Colonic mucosa (tissue), 4 donors: ENCODE measurements around the gene ULBP1. TPM values are rescaled to one million over a fixed set of nuclear protein-coding genes. Genes with fewer than 3 reads are reported as not detected.
A peak's percentile ranks its signal among the peaks of the same experiment; 100 is the strongest.
"Not testable (repeated sequence)": the region's sequence is repeated elsewhere in the genome, so short reads cannot be mapped to it uniquely, and the experiment has no call there.

Experiments
- DNase-seq: peaks from one replicate; pipeline ENCODE4 v3.0.0-alpha.2; 2020
- H3K27ac ChIP-seq: fragments of 200-600 bp; one replicate; pipeline ENCODE4 v1.8.0; 2021
- H3K27me3 ChIP-seq: fragments of 200-600 bp; one replicate; pipeline ENCODE4 v1.8.0; 2021
- H3K36me3 ChIP-seq: fragments of 200-600 bp; one replicate; pipeline ENCODE4 v1.8.0; 2021
- H3K4me1 ChIP-seq: fragments of 200-600 bp; one replicate; pipeline ENCODE4 v1.8.0; 2021; ENCODE audit warnings: mild to moderate bottlenecking
- H3K4me3 ChIP-seq: fragments of 200-600 bp; one replicate; pipeline ENCODE4 v1.8.0; 2021
- H3K9ac ChIP-seq, 2 donors: one replicate each; pipeline ENCODE4 v1.7.0; 2013; ENCODE audit warnings: control low read depth in 2 of 2, low read depth in 2 of 2, low read length in 2 of 2
- H3K9me3 ChIP-seq: fragments of 200-600 bp; one replicate; pipeline ENCODE4 v1.8.0; 2021
- CTCF ChIP-seq: fragments of 200-600 bp; IDR thresholded peaks from one replicate; pipeline ENCODE4 v1.8.0; 2022; ENCODE audit warnings: antibody characterized with exemption, mild to moderate bottlenecking
- intact Hi-C: fragments of 100-400 bp; cut with DNase I; formaldehyde crosslinking; loops from one replicate; pipeline ENCODE4 v1.14.1; 2022
- total RNA-seq, 2 donors: library from RNA; stranded (reverse); fragmentation: NEBNext Ultra II Directional in 1 of 2; extraction: Animal tissue kit (Norgen Biotek cat#: 25700) in 1 of 2; gene quantifications; one replicate each; pipeline ENCODE4 v1.2.1, GENCODE V29; 2021
- donor health status: healthy.
- donor health status: DM: no; HTN: no; CAD: no.
- donor health status: DM: no; HTN: no; CAD: no.

ULBP1 gene, protein sequence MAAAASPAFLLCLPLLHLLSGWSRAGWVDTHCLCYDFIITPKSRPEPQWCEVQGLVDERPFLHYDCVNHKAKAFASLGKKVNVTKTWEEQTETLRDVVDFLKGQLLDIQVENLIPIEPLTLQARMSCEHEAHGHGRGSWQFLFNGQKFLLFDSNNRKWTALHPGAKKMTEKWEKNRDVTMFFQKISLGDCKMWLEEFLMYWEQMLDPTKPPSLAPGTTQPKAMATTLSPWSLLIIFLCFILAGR
- total RNA-seq, result not detected

- H3K4me3 ChIP-seq, result peak within 1 kb of the TSS; percentile 45
- no peak for TF ChIP-seq CTCF
- no peak within 1 kb of the TSS for H3K27ac ChIP-seq
- no peaks in the 10 kb centered on the region for H3K4me1 ChIP-seq
- no peaks in the 10 kb centered on the region for H3K36me3 ChIP-seq
- H3K9me3 ChIP-seq, result no peaks in the 10 kb centered on the region
- intact Hi-C loops, result no loop called here
- H3K27me3 ChIP-seq, result peaks cover 44% of the 10 kb centered on the region
- DNase-seq, result peak; percentile 81
- H3K9ac ChIP-seq, result peak within 1 kb of the TSS in 1 of 2 donors; percentile 53
Measured at GRCh38 chr6:149963462-149964307, at the start of gene ULBP1. Gene ULBP1 (plus strand): TSS chr6:149963943. CDS start chr6:149964050, 107 bp downstream.

DNA sequence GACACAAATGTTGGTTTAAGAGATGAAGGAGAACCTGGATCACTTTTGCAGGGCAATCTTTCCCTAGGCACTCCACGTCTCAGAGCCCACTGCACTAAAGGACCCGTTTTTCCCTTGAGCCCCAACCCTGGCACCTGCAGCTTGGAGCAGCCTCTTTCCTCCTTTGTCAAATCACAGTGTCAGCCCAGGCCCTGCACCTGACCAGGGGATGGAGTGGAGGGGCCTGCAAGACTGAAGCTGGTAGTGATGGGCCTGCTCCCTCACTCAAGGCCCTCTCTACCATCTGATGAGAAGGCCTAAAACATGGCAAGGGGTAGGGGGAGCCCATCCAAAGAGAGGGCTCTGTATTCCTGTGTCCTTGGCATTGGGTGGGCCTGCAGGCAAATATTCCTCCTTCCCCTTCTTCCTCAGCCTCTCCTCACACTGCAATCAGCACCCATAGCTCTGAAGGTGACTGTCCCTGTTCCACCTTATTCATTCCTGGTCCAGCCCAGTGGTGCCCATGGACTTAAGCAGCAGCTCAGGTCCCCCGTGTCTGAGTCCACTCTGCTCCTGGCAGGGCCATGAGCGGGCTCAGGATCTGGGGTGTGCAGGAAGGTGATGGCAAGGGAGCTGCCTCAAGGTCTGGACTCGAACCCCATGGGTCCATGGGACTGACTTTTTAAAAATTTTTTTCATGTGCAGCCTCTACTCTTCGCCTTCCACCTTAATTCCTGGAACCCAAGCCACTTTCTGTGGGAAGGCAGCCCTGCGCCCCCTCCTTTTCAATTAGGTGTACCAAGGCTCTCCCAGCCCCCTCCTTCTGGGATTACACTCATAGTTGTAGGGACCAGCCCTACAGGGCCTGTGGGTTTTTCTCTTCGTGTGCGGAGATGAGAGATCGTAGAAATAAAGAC is 47.5 kb upstream of the ULBP1 start:
- no peaks in the 10 kb centered on the region for H3K36me3 ChIP-seq
- no peaks in the 10 kb centered on the region for H3K9me3 ChIP-seq
- H3K4me3 ChIP-seq, result no peak overlapping the region
- H3K27me3 ChIP-seq, result no peaks in the 10 kb centered on the region
- no peak for DNase-seq
- no peak overlapping the region for H3K9ac ChIP-seq
- no peaks in the 10 kb centered on the region for H3K4me1 ChIP-seq
- intact Hi-C loops, result no loop called here
- H3K27ac ChIP-seq, result no peak overlapping the region
- TF ChIP-seq CTCF, result no peak

DNA sequence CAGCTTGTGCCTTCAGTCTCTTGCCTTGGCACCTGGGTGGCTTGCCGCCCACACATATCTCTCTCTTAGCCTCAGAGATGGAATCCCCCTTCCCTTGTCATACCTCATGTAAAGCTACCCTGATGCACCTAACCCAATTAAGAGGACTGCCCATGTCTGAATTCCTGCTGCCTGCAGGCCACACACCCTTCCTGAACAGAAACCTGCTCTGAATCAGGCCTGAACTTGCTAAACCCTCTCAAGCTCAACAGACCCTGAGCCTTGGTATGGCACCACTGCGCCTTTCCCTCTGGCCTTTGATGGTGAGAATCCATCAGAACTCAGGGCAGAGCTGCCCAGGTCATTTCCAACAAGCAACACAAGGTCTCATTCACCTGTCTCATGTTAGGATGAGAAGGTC is 46.1 kb upstream of the ULBP1 start:
- DNase-seq, result no peak
- Histone ChIP-seq H3K27me3 (no peaks in the 10 kb centered on the region), H3K27ac (no peak overlapping the region), H3K9me3 (no peaks in the 10 kb centered on the region), H3K4me1 (no peaks in the 10 kb centered on the region), H3K9ac (no peak overlapping the region), H3K4me3 (no peak overlapping the region), H3K36me3 (no peaks in the 10 kb centered on the region)
- intact Hi-C loops, result no loop called here
- no peak for TF ChIP-seq CTCF

DNA sequence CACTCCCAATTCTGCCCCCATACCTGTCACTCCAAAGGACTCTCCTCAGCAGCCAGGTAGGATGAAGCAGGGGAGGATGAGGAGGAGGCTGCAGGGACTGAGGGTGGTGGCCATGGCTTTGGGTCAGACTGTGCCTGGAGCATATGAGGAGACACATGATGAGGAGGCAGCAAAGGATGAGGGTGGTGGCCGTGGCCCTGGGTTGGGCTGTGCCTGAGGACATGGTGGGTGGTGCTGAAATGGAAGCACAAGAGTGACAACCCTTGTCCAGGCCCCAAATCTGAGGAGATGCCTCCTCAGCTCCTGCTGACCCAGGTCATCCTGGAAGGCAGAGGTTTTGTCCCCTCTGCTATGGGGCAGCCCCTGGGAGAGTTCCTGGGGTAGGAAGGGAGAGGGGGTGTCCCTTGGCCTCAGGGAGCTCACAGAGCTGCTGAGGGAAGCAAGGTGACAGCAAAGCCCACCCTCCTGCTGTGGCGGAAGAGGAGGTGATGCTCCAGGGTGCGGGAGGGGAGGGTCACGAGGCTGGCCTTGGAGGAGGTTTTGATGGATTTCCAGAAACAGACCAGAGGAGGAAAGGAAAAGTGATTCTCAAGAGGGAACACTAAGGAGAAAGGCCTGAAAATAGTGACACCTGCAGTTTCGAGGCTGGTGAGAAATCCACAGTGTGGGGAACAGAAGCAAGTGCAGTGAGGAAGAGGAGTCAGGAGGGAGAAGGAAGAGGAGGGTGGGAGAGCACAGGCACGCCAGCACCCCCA is 45.4 kb upstream of the ULBP1 start:
- Histone ChIP-seq H3K4me3 (no peak overlapping the region), H3K27me3 (no peaks in the 10 kb centered on the region), H3K9me3 (no peaks in the 10 kb centered on the region), H3K4me1 (no peaks in the 10 kb centered on the region), H3K9ac (no peak overlapping the region), H3K27ac (no peak overlapping the region), H3K36me3 (no peaks in the 10 kb centered on the region)
- intact Hi-C loops, result no loop called here
- no peak for TF ChIP-seq CTCF
- DNase-seq, result no peak

DNA sequence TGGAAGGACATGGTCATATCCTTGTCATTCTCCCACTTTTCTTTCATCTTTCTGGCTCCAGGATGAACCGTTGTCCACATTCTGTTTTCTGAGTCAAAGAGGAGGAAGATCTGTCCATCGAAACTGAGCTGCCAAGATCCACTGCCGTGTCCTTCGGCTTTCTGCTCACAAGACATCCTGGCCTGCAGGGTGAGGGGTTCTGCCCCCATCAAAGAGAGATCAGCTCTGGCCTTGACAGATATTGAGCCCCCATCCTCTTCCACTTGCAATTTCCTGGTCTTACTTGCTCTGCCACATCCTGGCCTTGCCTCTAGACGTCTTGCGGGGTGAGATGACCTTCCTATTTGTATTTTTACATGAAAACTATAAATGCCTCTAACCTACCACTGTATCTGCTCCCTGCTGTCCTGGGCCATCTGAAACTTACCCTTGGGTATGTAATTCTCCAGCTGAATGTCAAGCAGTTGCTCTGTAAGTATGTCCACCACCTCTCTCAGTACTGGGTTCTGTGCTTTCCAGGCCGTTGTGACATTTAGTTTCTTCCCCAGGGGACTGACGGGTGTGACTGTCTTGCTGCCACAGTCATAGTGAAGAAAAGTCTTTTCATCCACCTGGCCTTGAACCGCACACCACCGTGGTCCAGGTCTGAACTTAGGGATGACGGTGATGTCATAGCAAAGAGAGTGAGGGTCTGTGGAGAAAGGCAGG is 44.5 kb upstream of the ULBP1 start:
- H3K4me3 ChIP-seq, DNase-seq, H3K9ac ChIP-seq, H3K27ac ChIP-seq, H3K36me3 ChIP-seq, H3K4me1 ChIP-seq, H3K27me3 ChIP-seq, H3K9me3 ChIP-seq, intact Hi-C loops: not testable (repeated sequence)
